ENCODE data around the gene EPN1.
"Not testable (repeated sequence)": the region's sequence is repeated elsewhere in the genome, so short reads cannot be mapped to it uniquely, and the experiment has no call there.

Gene EPN1

DNA sequence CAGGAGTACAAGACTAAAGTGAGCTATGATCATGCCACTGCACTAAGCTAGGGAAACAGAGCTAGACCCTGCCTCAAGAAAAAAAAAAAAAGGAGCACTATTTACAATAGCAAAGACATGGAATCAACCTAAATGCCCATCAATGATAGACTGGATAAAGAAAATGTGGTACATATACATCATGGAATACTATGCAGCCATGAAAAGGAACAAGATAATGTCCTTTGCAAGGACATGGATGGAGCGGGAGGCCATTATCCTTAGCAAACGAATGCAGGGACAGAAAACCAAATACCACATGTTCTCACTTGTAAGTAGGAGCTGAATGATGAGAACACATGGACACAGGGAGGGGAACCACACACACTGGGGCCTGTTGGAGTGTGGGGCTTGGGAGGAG, 55.4 kb downstream of the EPN1 start:
- not testable (repeated sequence) for DNase-seq

DNA sequence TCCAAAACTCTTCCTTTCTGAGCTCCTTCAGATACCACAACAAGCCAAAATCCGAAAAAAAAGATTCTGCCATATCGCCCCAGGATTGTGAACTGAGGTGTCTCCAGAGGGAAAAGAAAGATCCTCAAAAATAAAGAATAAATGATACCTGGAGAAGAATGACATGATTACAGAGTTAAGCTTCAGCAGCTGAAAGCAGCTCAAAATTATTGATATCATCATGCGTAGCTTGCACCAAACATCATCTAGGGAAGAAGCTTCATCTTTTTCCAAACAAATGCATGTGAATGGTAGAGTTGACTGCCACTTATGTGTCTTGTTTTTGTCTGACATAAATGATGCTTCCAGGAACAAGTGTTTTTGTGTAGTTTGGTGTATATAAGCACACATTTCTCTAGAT, 63.3 kb downstream of the EPN1 start, which contains the start of gene NLRP9:
Gene NLRP9, minus strand, starts transcription at position 101 of the 400 bp plus-strand sequence. Its CDS starts 28 bp downstream, at position 73.
- no peak for DNase-seq

DNA sequence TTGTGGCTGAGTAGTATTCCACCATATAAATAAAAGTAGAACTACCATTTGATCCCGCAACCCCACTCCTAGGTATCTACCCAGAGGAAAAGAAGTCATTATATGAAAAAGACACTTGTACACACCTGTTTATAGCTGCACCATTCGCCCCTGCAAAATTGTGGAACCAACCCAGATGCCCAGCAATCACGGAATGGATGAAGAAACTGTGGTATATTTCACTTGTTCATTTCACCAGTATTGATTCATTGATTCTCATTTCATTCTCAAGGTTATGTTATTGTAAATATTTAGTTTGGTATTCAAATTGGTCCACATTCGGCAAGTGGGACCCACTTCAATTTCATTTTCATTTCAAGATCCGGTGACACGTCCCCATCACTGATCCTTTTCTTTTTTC, 75.7 kb downstream of the EPN1 start:
- no peak for DNase-seq

DNA sequence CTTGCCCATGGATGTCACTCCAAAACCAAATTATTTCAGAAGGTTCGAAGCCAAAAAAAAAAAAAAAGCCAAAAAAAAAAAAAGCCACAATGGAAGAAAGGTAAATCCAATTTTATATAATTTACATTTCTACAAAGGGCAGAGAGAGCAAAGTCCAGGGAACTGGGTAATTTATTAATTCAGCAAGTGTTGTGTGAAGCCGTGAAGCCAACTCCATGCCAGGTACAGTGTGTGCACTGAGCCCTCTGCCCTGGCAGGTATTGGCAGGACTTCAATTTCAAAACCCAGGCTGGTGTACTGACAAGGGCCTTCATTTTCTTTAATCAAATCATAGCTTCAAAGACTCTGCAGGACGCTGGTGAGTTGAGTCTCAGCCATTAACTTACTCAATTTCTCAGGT, 78.4 kb downstream of the EPN1 start:
- no peak for DNase-seq

DNA sequence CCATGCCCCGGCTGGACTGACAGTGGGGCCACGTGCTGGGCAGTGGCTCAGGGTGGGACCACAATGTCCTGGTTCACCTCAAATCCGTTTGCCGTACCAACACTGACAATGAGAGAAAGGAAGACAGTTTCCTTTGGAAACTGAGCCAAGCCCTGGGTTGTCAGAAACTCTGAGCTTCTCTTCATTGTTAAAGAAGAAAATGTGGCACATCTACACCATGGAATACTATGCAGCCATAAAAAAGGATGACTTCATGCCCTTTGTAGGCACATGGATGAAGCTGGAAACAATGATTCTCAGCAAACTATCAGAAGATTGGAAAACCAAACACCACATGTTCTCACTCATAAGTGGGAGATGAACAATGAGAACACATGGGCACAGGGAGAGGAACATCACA, 81.8 kb downstream of the EPN1 start:
- DNase-seq, result not testable (repeated sequence)

DNA sequence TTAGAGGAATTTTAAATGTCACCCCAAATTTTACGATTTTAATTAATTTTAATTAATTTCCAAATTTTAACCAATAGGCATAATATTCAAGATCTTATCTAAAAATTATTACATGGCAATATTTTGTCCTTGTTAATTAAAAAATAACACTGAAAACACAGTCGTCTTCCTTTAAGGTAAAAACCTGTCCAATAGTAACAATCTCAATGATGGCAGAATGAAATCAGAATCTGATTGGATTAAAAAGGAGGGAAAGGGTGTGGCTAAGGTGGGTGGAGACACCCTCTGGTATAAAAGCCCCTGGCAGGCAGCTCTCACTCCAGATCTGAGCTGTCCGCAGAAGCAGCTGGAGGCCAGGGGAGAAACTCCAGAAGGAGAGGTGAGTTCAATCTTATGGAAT, 83.8 kb downstream of the EPN1 start, which contains the start of gene RFPL4A:
Gene RFPL4A, plus strand, starts transcription at position 301 of the 400 bp plus-strand sequence. CDS start 2,704 bp downstream, outside the sequence.
- not testable (repeated sequence) for DNase-seq
